Right atrium auricular region (tissue), 2 donors: ENCODE measurements around the gene CPA1. TPM values are rescaled to one million over a fixed set of nuclear protein-coding genes. Genes with fewer than 3 reads are reported as not detected.

Source experiments
- DNase-seq: peaks from one replicate; pipeline ENCODE4 v3.0.0-alpha.2; 2019; ENCODE audit warnings: low spot score
- H3K27ac ChIP-seq, 2 donors: fragments of 200-600 bp; sonication (generic); 1 replicate in 1 of 2; 2 replicates in 1 of 2; pipeline ENCODE4 v1.5.1; 2016 to 2019
- H3K27me3 ChIP-seq, 2 donors: fragments of 200-600 bp; sonication (generic); one replicate each; pipeline versions ENCODE4 v1.5.1 to v1.6.0; 2017 to 2019
- H3K36me3 ChIP-seq: fragments of 200-600 bp; sonication (generic); one replicate; pipeline ENCODE4 v1.5.1; 2016
- H3K4me1 ChIP-seq, 2 donors: fragments of 200-600 bp; sonication (generic); one replicate each; pipeline versions ENCODE4 v1.5.1 to v1.6.0; 2017 to 2019
- H3K4me3 ChIP-seq, 2 donors: fragments of 200-600 bp; sonication (generic); 1 replicate in 1 of 2; 2 replicates in 1 of 2; pipeline ENCODE4 v1.5.1; 2017 to 2019; ENCODE audit warnings: mild to moderate bottlenecking in 1 of 2, moderate library complexity in 1 of 2
- H3K9me3 ChIP-seq, 2 donors: fragments of 200-600 bp; sonication (generic); one replicate each; pipeline ENCODE4 v1.5.1; 2019
- CTCF ChIP-seq, 2 donors: fragments of 200-600 bp; sonication (generic); IDR thresholded peaks; one replicate each; pipeline ENCODE4 v1.5.1; 2019; ENCODE audit warnings: antibody characterized with exemption in 2 of 2
- total RNA-seq, 2 donors: library from RNA; depleted of rRNA; stranded (reverse); fragments of >200 nt; gene quantifications; one replicate each; pipeline ENCODE4 v1.1.0, GENCODE V29; 2016

CPA1 gene
- total RNA-seq, 2 donors from 2014 or later, result not detected

GRCh38 chr7:130338233-130338632 is 42.1 kb upstream of the CPA1 start:
- DNase-seq, result no peak
- Histone ChIP-seq H3K36me3 (no peaks in the 10 kb centered on the region), H3K4me3 (no peak overlapping the region), H3K27ac (no peak overlapping the region), H3K27me3 (no peaks in the 10 kb centered on the region), H3K4me1 (no peaks in the 10 kb centered on the region), H3K9me3 (no peaks in the 10 kb centered on the region)
- TF ChIP-seq CTCF (IDR thresholded peaks at IDR 0.05), result no peak

- no peaks in the 10 kb centered on the region for H3K9me3 ChIP-seq
- no peaks in the 10 kb centered on the region for H3K27me3 ChIP-seq
- DNase-seq, result no peak
- H3K4me1 ChIP-seq, result no peaks in the 10 kb centered on the region
- H3K4me3 ChIP-seq, result no peak overlapping the region
- H3K36me3 ChIP-seq, result no peaks in the 10 kb centered on the region
- no peak for TF ChIP-seq CTCF (IDR thresholded peaks at IDR 0.05)
- H3K27ac ChIP-seq, result no peak overlapping the region
Observed at GRCh38 chr7:130341882-130342281, 38.4 kb upstream of the CPA1 start.

- H3K27ac ChIP-seq, result no peak overlapping the region
- TF ChIP-seq CTCF (IDR thresholded peaks at IDR 0.05), result no peak
- H3K36me3 ChIP-seq, result no peaks in the 10 kb centered on the region
- DNase-seq, result no peak
- H3K9me3 ChIP-seq, result no peaks in the 10 kb centered on the region
- no peaks in the 10 kb centered on the region for H3K27me3 ChIP-seq
- H3K4me3 ChIP-seq, result no peak overlapping the region
- H3K4me1 ChIP-seq, result no peaks in the 10 kb centered on the region
Observed at GRCh38 chr7:130342701-130343380, 37.5 kb upstream of the CPA1 start.

DNA sequence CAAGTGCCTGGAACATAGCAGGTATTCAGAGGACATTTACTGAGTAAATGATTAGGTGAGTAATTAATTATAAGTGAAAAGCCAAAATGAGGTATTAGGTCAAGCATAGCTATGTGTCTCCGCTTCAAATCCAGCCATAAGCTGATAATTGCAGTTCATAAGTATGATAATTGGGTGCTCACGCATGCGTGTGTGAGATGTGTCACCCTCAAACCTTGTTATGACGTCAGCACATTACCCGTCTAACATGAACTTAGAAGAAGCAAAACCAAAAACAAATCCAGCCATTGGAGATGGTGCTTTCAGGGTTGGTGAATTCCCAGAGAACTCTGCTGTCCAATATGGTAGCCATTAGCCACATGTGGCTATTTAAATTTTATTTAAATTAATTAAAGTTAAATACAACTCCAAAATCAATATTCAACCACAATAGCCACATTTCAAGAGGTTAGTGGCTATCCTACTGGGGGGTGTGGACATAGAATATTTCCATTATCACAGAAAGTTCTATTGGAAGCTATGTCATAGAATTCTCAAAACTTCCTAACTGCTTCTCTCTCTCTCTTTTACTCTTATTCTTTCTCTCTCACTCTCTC is 35.9 kb upstream of the CPA1 start, which contains the start of gene CPA5:
Gene CPA5 (plus strand): TSS at position 546 of the 596 bp plus-strand sequence. CDS start 1,670 bp downstream, outside the sequence.
- TF ChIP-seq CTCF (IDR thresholded peaks at IDR 0.05), result no peak
- no peaks in the 10 kb centered on the region for H3K36me3 ChIP-seq
- DNase-seq, result no peak
- no peaks in the 10 kb centered on the region for H3K4me1 ChIP-seq
- H3K27me3 ChIP-seq, result no peaks in the 10 kb centered on the region
- H3K9me3 ChIP-seq, result no peaks in the 10 kb centered on the region
- no peak within 1 kb of the TSS for H3K4me3 ChIP-seq
- no peak within 1 kb of the TSS for H3K27ac ChIP-seq

DNA sequence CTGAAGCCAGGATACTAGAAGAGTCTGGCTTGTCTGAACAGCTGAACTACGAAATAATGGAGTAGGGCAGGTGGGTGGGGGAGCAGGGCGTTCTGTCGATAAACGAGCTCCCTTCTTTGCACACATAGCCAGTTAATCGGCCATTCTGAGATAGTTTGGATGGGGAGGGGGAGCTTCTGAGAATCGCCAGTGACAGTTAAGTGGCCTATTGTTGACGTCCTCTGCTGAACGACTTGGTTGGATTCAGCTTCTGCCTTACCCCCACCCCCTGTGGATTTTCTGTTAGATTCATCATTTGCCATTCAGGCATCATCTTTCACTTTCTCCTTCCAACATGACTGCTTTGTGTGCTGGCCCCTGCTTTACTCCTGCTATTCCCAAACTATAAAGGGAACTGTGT is 35.2 kb upstream of the CPA1 start:
- no peak overlapping the region for H3K27ac ChIP-seq
- DNase-seq, result no peak
- no peak for TF ChIP-seq CTCF (IDR thresholded peaks at IDR 0.05)
- no peaks in the 10 kb centered on the region for H3K27me3 ChIP-seq
- no peak overlapping the region for H3K4me3 ChIP-seq
- no peaks in the 10 kb centered on the region for H3K4me1 ChIP-seq
- no peaks in the 10 kb centered on the region for H3K36me3 ChIP-seq
- H3K9me3 ChIP-seq, result no peaks in the 10 kb centered on the region
